ENCODE results near the gene FOSL2.
A peak's percentile ranks its signal among the peaks of the same experiment; 100 is the strongest.
"Not testable (repeated sequence)": the region's sequence is repeated elsewhere in the genome, so short reads cannot be mapped to it uniquely, and the experiment has no call there.

Gene FOSL2

GRCh38 chr2:28357948-28358667 is 34.5 kb upstream of the FOSL2 start:
- DNase-seq, result no peak

DNA sequence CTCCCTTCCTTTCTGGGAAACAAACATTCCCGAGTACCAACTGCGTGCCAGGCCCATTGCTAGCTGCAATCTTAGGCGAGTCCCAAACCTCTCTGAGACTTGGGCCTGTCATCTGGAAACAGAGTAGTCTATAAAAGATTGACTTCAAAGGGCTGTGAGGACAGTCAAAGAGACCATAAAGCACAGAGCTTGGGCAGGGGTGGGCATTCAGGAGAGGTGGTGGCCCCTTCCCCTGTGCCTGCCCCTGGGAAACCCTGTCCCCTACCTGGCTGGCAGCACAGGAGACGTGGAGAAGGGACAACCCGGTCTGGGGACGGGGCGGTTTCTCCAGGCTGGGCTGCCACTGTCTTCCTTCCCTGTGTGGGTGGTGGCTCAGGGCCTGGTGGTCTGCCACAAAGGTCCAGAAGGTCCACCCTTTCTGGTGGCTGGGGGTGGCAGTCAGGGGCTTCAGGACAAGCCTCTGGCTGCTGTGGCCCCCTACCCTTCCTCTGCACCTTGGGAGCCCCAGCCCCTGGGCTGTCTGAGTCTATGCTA is 33.9 kb upstream of the FOSL2 start:
- no peak for DNase-seq

- DNase-seq, result peak; percentile 91
Measured at GRCh38 chr2:28359222-28360057, 33.2 kb upstream of the FOSL2 start.

- DNase-seq, result no peak
Measured at GRCh38 chr2:28360058-28360717, 32.5 kb upstream of the FOSL2 start.

- no peak for DNase-seq
Measured at GRCh38 chr2:28360718-28361293, 31.9 kb upstream of the FOSL2 start.

- DNase-seq, result no peak
Measured at GRCh38 chr2:28361991-28362710, 30.5 kb upstream of the FOSL2 start.

DNA sequence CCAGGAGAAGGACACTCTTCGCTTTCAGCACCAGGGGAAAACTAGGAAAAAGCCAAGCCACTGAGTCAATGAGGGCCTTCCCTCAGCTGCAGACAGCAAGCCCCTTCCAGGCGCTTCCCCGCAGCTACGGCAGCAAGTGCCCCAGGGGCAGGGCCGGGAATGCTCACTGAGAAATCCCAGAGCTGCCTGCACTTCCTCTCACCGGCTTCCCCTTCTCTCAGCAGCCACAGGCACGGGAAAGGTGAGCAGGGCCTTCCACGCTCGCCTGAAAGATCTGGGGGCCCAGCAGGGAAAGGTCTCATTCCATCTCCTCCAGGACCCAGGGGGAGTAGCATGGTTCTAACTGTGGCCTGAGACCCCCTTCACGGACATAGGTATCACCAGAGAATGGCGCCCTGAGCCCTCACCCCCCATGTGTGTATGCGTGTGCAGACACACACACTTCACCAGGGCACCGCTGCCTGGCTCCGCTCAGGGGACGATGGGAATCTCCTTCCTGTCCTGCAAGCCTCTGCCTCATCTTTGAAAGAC is 29.6 kb upstream of the FOSL2 start:
- DNase-seq, result no peak

GRCh38 chr2:28363686-28364280 is 28.9 kb upstream of the FOSL2 start:
- DNase-seq, result no peak

- DNase-seq, result no peak
Measured at GRCh38 chr2:28364610-28365009, 28.0 kb upstream of the FOSL2 start.

DNA sequence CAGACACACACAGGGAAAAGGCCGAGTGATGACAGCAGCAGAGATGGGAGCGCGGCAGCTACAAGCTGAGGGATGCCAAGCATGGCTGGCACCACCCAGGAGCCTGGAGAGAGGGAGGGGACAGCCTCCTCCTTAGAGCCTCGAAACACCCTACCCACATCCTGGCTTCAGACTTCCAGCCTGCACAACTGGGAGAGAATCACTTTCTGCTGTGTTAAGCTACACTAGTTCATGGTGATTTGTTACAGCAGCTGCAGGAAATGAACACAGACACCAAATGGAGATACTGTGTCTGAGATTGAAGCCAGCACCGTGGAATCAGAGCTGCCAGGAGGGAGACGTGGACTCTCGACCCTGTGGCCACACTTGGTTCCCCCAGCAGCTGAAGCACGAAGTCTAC is 27.5 kb upstream of the FOSL2 start:
- no peak for DNase-seq

DNA sequence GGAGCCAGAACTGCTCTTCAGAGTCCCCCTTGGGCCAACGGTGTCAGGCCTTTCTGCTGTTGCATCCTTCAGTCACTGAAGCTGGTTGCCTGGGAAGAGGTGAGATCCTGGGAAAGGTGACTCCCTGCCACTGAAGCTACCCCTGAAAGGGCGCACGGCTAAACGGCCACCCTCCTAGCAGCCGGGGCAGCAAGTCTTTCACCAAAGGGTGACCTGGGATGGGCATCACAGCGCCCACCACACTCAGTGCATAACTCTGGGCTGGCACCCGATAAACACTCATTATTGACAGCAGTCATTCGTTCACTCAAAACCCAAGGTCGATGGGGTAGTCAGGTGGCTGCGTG is 26.5 kb upstream of the FOSL2 start:
- no peak for DNase-seq

- peak; percentile 96 for DNase-seq
Measured at GRCh38 chr2:28366496-28367282, 26.0 kb upstream of the FOSL2 start.

GRCh38 chr2:28367667-28368356 is 24.8 kb upstream of the FOSL2 start:
- no peak for DNase-seq

GRCh38 chr2:28368357-28368798 is 24.3 kb upstream of the FOSL2 start:
- DNase-seq, result no peak

- DNase-seq, result no peak
Measured at GRCh38 chr2:28369358-28369757, 23.3 kb upstream of the FOSL2 start.

DNA sequence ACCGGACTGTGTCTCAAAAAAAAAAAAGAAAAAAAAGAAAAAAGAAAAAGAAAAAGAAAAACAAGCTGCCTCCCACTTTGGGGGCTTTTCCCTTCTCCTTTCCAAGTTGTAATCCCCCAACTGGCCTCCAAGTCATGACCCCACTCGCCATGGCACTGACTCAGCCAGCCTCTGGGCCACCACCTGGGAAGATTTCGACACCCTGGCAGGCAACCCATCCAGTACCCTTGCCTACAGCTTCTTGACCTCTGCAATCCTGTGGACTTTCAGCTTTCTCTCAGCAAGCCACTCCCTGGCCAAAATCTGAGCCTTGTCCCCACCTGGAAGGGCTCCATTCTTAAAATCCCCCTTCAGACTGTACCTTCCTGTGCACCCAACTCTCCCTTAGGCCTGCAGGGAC is 22.3 kb upstream of the FOSL2 start:
- no peak for DNase-seq

- not testable (repeated sequence) for DNase-seq
Measured at GRCh38 chr2:28371728-28372127, 20.9 kb upstream of the FOSL2 start.

- no peak for DNase-seq
Measured at GRCh38 chr2:28373854-28374253, 18.8 kb upstream of the FOSL2 start.

- DNase-seq, result no peak
Measured at GRCh38 chr2:28374331-28374730, 18.3 kb upstream of the FOSL2 start.

- DNase-seq, result no peak
Measured at GRCh38 chr2:28375236-28375635, 17.4 kb upstream of the FOSL2 start.

Data from GDM1 (cell line).